Activated CD8-positive, alpha-beta memory T cell treated with anti-CD3 and anti-CD28 coated beads, Interleukin-2, amount 50 U/mL, for 1 hour (primary cell): ENCODE results near the gene LYRM1.
"Not testable (repeated sequence)": the region's sequence is repeated elsewhere in the genome, so short reads cannot be mapped to it uniquely, and the experiment has no call there.

Experiments used
- DNase-seq: peaks from one replicate; pipeline ENCODE4 v3.0.0-alpha.2; 2020; ENCODE audit errors: extremely low read depth

The LYRM1 gene

DNA sequence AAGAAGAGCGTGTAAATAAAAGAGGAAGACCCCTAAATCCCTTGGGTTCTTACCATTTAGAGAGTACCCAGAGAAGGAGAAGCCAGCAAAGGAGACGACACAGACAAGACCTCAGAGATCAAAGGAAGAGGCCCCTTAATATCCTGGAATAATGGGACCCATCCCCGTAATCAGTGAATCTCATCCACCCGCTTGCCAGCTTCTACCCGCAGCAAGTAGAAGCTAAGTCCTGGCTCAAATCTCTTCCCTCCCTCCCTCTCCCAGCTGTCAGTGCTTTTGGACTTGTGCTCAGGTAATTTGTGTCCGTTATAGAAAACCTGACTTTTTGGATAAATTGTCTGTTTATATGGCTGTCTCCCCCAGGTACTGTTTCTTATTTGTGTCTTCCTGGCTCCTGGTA is 1.9 kb downstream of the LYRM1 start:
- no peak for DNase-seq

- no peak for DNase-seq
Observed at GRCh38 chr16:20903116-20903898, 2.7 kb downstream of the LYRM1 start.

DNA sequence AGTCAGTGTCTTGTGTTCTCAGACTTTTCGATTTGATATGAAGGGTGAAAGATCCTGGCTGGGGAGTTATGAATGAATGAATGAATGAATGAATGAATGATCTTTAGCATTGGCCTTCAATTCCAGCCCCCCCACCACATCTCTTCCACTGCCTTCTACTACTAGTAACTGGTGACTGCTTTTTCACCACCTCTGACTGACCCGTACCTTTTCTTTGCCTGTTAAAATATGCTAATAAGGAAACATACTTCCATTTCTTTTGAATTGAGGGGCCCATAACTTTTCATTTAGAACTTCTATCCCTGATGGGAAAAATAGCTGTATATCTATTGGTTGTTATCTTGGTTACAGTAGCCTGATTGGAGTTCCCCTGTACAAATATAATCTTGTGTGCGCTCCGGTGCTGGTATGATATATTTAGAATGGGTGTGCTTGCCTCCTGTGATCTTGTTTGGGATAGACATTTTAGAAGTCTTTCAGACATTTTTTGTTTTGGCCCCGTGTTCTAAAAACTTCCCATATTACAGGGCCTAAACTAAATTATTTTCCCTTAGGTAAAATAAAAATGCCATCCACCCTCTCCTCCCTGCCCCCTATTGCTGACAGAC is 3.4 kb downstream of the LYRM1 start:
- no peak for DNase-seq

DNA sequence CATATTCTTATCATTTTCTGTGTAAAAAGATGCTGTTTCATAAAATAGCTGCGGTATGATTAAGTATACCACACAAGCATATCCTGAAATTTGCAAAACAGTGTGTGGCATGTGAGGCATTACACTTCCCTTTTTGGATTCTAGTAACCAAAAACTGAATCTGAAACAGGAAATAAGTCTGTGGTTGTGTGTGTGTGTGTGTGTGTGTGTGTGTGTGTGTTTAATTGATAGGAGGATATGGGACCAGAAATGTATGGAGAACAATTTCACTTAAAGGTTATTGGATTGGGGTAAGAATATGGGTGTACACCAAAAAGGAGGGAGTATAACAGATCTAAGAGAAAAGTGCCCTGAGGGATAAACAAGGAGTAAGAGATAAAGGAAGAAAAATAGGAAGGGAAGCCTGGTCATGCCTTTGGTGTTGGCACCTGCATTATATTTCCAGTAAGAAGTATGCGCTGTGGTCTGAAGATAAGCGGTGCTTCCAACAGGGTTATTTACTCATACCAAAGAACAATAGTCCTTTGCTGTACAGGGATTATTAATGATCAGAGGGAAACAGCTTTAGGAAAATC is 4.0 kb downstream of the LYRM1 start:
- no peak for DNase-seq

- DNase-seq = no peak
Observed at GRCh38 chr16:20905576-20905975, 5.0 kb downstream of the LYRM1 start.

- no peak for DNase-seq
Observed at GRCh38 chr16:20906341-20907255, 6.0 kb downstream of the LYRM1 start.

DNA sequence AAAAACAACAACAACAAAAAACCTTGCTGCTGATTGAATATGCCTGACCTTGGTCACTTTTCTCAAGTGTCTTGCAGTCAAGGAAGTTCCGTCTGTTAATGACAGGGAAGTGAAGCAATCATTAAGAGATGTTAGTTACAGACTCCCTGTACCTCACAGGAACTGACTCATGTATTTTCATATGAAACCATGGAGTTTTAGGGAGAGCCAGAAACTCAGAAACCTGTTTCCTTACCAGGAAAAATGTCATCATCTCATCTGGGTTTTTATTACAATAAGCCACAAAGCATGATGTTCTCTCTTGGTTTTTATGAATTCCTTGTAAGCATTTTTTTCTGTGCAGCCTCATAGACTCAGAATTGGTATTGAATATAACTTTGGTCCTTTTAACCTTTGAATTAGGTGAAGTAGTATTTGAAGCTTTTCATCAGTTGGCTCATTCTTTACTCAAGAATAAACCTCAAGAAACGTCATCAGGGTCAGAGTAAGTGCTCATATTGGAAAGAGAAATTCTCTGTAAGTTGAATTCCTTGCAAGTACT is 10.3 kb downstream of the LYRM1 start:
- DNase-seq = no peak

- DNase-seq = no peak
Observed at GRCh38 chr16:20911361-20911760, 10.8 kb downstream of the LYRM1 start.

GRCh38 chr16:20916289-20916688 is 15.7 kb downstream of the LYRM1 start:
- no peak for DNase-seq

GRCh38 chr16:20916942-20917341 is 16.4 kb downstream of the LYRM1 start:
- DNase-seq = no peak

DNA sequence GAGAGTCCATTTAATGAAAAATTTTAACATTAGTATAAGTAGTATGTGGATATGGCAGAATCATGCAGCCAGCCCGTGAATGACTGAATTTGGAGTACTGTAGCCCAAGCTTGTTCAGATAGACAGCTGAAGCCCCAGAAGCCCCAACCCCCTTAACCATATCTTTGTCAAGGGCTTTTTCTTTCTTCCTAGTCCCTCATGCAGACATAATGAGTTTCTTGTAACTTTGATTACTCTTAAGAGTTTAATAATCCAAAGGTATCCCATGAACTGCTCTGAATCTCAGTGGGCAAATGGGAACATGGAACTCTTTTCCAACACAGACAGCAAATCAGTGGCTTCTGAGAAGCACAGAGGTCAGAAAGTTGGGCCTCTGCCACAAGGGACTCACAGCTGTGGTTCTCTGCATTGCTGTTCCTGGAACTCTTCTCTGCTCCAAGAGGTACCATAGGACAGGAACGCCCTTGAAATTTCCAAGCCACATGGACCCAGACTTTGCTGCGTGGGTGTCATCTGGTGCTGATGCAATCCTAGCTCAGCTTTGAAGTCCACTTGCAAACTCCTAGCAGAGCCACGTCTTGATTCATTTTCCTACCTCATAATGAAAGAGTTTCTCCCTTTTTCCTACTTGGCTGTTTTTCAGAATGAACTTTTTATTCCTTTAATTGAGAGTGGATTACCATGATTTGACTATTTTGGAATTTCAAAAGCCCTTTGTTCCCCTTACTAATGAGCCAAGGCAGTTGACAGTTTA is 18.1 kb downstream of the LYRM1 start:
- DNase-seq = no peak

DNA sequence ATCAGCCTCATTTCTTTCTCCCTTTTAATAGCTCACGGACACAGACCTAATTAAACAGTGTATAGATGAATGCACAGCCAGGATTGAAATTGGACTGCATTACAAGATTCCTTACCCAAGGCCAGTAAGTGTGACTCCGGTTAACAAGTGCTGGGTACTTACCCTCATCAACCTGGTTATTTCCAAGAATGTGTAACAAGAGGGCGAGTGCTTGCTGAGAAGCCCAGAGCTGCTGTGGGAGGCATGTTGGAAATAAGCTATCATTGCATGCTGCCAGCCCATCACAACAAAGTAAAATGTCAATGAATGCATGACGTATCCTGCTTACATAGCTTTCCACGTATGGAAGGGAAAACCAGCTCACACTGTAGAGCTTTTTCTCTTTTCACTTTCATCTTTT is 19.5 kb downstream of the LYRM1 start:
- no peak for DNase-seq

GRCh38 chr16:20920799-20921198 is 20.2 kb downstream of the LYRM1 start:
- DNase-seq = no peak

DNA sequence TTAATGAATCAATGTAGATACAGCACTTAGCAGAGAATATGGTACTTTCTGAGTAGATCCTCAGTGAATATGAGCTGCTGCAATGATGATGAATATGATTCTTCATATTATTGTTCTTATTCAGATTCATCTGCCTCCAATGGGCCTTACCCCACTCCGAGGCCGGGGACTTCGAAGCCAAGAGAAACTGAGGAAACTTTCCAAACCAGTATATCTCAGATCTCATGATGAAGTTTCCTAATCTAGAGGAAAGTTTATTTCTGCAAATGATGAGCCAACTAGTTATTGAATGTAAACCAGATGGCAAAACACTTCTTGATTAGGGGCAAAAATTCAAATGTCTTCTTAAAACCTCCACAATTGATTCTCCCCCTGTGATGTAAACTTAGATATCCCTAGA is 23.3 kb downstream of the LYRM1 start:
- no peak for DNase-seq

DNA sequence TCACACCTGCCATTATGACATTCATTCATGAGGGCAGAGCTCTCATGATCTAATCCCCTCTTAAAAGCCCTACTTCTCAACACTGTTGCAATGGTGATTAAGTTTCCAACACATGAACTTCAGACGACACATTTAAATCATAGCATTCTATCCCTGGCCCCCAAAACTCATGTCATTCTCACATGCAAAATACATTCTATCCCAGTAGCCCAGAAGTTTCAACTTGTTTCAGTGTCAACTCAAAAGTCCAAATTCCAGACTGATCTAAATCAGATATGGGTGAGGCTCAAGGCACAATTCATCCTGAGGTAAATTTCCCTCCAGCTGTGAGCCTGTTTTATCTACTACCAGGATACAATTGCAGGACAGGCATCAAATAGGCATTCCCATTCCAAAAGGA is 25.2 kb downstream of the LYRM1 start:
- no peak for DNase-seq

DNA sequence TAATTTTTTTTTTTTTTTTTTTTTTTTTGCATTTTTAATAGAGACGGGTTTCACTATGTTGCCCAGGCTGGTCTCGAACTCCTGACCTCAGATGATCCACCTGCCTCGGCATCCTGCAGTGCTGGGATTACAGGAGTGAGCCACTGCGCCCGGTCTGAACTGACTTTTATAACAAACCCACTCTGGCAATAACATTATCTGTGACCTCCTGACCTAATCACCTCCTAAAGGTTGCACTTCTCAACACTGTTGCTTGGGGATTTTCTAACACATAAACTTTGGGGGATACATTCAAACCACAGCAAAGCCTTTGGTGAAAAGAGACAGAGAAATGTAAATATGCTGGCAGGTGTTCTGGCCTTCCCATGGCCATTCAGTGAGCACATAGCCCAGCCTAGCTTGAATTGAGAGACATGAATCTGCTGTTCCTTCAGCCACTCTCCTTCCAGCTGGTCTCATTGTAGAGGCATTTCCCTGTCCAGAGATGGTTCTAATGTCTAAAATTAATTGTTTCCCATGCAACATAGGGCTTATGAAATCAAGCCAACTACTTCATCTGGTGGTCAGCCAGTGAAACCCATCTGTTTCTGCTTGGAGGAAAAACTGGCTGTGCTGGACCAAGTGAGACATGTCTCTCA is 28.3 kb downstream of the LYRM1 start:
- no peak for DNase-seq

DNA sequence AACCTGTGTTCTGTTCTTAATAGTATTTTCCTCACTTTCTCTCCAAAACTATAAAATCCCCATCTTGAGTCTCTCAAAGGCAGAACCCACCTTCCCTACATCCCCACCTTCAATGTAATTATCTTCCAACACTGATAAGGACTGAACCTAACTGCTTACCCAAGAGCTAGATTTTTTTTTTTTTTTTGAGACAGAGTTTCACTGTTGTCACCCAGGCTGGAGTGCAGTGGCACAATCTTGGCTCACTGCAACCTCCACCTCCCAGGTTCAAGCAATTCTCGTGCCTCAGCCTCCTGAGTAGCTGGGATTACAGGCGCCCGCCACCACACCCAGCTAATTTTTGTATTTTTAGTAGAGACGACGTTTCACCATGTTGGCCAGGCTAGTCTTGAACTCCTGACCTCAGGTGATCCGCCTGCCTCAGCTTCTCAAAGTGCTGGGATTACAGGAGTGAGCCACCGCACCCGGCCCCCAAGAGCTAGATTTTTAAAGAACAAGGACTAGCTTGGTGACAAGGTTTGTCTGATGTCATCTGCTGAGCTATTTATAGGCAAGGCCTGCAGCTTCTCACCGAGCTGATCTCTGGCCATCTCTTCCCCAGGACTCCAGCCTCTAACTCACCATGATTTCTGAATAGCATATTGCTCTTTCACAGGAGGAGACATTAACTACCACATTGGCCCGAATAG is 29.2 kb downstream of the LYRM1 start:
- not testable (repeated sequence) for DNase-seq

- DNase-seq = no peak
Observed at GRCh38 chr16:20930365-20930690, 29.8 kb downstream of the LYRM1 start.

- no peak for DNase-seq
Observed at GRCh38 chr16:20931066-20931600, 30.6 kb downstream of the LYRM1 start.

- DNase-seq = no peak
Observed at GRCh38 chr16:20933589-20933988, 33.0 kb downstream of the LYRM1 start.
